ENCODE measurements around the gene SKAP2. TPM values are rescaled to one million over a fixed set of nuclear protein-coding genes. Genes with fewer than 3 reads are reported as not detected.

The SKAP2 gene
- total RNA-seq (2013; cell fraction: nucleolus; rRNA removed) = 27.5 and 32.0 TPM in 2 replicates
- 14.0 and 16.3 TPM in 2 replicates for total RNA-seq (2014; rRNA removed)
- 25.4 and 26.3 TPM in 2 replicates for total RNA-seq (2014; rRNA removed; fragmentation: Illumina TruSeq; extraction: Trizol)
- 24.7 and 25.5 TPM in 2 replicates for total RNA-seq (2021)
- 9.7 TPM for polyA plus RNA-seq (2011; ENCODE audit: low read depth)
- 15.8 and 25.0 TPM in 2 replicates for polyA plus RNA-seq (2011; rRNA removed)
- 7.9 and 8.0 TPM in 2 replicates for polyA plus RNA-seq (2011; cell fraction: cytosol; rRNA removed)
- polyA plus RNA-seq (2011; cell fraction: nucleus; rRNA removed) = 5.3 and 7.3 TPM in 2 replicates
- polyA plus RNA-seq (2012) = 16.3 and 18.6 TPM in 2 replicates
- polyA plus RNA-seq (2014; fragmentation: Illumina TruSeq; extraction: Trizol) = 27.9 and 29.0 TPM in 2 replicates
- 10 to 100 TPM; 19.9 to 22.2 TPM for polyA plus RNA-seq (2014; fragmentation: Nextera tagmentation; extraction: Ambion mirVana)
- polyA plus RNA-seq (2014; rRNA removed) = 10.9 and 12.4 TPM in 2 replicates
- 10 to 100 TPM; 38.4 to 40.6 TPM for polyA plus RNA-seq (2016; fragmentation: Nextera tagmentation; extraction: Ambion mirVana)
- polyA minus RNA-seq (2011; rRNA and poly(A)+ RNA removed) = 9.8 and 10.0 TPM in 2 replicates
- 13.6 and 19.4 TPM in 2 replicates for polyA minus RNA-seq (2011; cell fraction: cytosol; rRNA and poly(A)+ RNA removed)
- 16.3 and 38.4 TPM in 2 replicates for polyA minus RNA-seq (2011; cell fraction: nucleus; rRNA and poly(A)+ RNA removed)
- percentile 67 among the genes with signal in this experiment for Bru-seq, nascent RNA
- percentile 64 among the genes with signal in this experiment for BruChase-seq, experiment 1, labeled RNA remaining after a 6-hour chase
- percentile 64 among the genes with signal in this experiment for BruChase-seq, experiment 2, labeled RNA remaining after a 2-hour chase
- long read RNA-seq, experiment 1, transcript SKAP2-201 (13 exons, 3,998 nt) = major isoform, 25 of 39 reads
- long read RNA-seq, experiment 1, partial matches to known transcripts = 0 of 39 reads
- long read RNA-seq, experiment 1, other reads (novel, unspliced or antisense) = 14 of 39 reads
- long read RNA-seq, experiment 2, transcript SKAP2-201 (13 exons, 3,998 nt) = major isoform, 188 of 229 reads
- long read RNA-seq, experiment 2, partial matches to known transcripts = 9 of 229 reads
- long read RNA-seq, experiment 2, other reads (novel, unspliced or antisense) = 32 of 229 reads

DNA sequence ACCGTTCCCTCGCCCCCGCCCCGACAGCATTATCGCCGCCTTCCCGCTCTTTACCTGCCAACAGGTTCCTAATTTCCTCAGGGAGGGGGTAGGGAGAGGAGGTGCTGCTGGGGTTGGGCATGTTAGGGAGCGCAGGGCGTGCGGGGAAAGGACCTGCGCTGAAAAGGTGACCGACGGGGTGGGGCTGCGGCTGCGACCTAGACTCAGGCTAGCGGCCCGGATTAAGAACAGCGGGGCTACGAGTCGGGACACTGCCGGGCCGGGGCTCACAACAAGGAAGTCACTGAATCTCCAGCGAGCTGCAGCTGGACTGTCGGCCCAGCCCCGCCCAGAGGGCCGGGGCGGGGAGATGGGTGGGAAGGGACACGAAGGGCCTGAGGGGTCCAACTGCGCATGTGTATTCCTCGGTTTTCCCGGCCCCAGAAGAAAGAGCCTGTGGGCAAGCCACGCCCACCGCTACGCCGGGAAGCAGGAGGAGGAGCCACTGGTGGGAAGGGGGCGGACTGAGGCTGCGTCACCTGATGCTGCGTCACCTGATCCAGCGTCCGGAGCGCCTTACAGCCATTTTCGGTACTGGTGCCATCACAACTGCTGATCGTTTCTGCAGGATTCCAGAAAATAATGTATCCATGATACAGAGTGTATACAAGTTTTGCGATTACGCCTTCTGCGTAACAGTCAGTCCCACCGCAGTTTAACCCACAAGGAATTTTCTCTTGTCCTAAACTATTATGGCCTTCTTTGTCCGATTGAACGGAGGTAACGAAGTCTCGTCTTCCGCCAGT is at the start of gene SKAP2:
Gene SKAP2, minus strand, starts transcription at position 282 of the 785 bp plus-strand sequence. Its CDS starts 161 bp downstream, at position 121.
- H2AFZ ChIP-seq (ENCODE audit: control insufficient read depth, low read depth, low read length) = peak within 1 kb of the TSS; percentile 94
- BruUV-seq (replicated peaks) = no TSS peak
- in situ Hi-C loops (cut with MboI) = no loop called here
- H4K20me1 ChIP-seq (ENCODE audit: control insufficient read depth, insufficient read depth) = no peaks in the 10 kb centered on the region
- H3K4me3 ChIP-seq = peak within 1 kb of the TSS; percentile 85
- H3K9ac ChIP-seq (ENCODE audit: control insufficient read depth, insufficient read depth, low read length) = peak within 1 kb of the TSS; percentile 81
- POLR2A ChIA-PET = interaction anchor here (0.5 to 3.2 kb wide), 4 partner anchors 209 to 232 kb away, joined by 3 to 14 read pairs (median 4); partner anchors contain the start of gene HOXA1
- SMC1A ChIA-PET (ENCODE audit: uncharacterized antibody, unreplicated experiment) = interaction anchor here (0.9 to 2.8 kb wide), 7 partner anchors 11 to 286 kb away, joined by 3 to 20 read pairs (median 6); no protein-coding TSS in a partner anchor
- H3K4me2 ChIP-seq (ENCODE audit: control insufficient read depth, insufficient read depth) = peak within 1 kb of the TSS; percentile 53
- 1% methylated on average over 36 of the region's 52 CpGs for WGBS (ENCODE audit: insufficient coverage, insufficient replicate concordance, low lambda C conversion rate, missing lambda C conversion rate)
- ATAC-seq = peak; percentile 95
- no peaks in the 10 kb centered on the region for H3K27me3 ChIP-seq (replicated peaks in 1 of 2; ENCODE audit: control insufficient read depth in 2 of 2, insufficient read depth in 2 of 2, low read length in 1 of 2)
- CTCF ChIA-PET = interaction anchor here (0.5 to 1.4 kb wide), 4 partner anchors 25 to 332 kb away, joined by 3 to 6 read pairs (median 4); no protein-coding TSS in a partner anchor
- H3K4me1 ChIP-seq (ENCODE audit: control insufficient read depth, insufficient read depth, low read length) = no peaks in the 10 kb centered on the region
- FAIRE-seq = peak; percentile 99
- peak within 1 kb of the TSS; percentile 70 for H3K27ac ChIP-seq (ENCODE audit: control insufficient read depth, insufficient read depth)
- intact Hi-C loops (cut with micrococcal nuclease; ENCODE audit: unreplicated experiment) = loop anchor here (5.0 kb wide), 1 partner anchor 897 kb away; no protein-coding TSS in a partner anchor
- no peaks in the 10 kb centered on the region; the same call in 2 of the 3 replicates for H3K9me3 ChIP-seq (replicated peaks; ENCODE audit: control insufficient read depth, insufficient read depth, low read length)
- DNase-seq (ENCODE audit: low read depth, low spot score) = peak; percentile 96
- H3K79me2 ChIP-seq (ENCODE audit: control insufficient read depth, insufficient read depth, low read length) = peaks cover 10% of the 10 kb centered on the region
- no peaks in the 10 kb centered on the region for H3K36me3 ChIP-seq (ENCODE audit: control insufficient read depth in 2 of 2, insufficient read depth in 2 of 2, low read length in 1 of 2)
- RAD21 ChIA-PET (ENCODE audit: unreplicated experiment) = interaction anchor here (1.1 to 2.3 kb wide), 7 partner anchors 10 to 972 kb away, joined by 3 to 14 read pairs (median 4); partner anchors contain the start of gene HOXA1
- no peak for TF ChIP-seq TCF7 (IDR thresholded peaks at IDR 0.05; ENCODE audit: borderline replicate concordance)
- peak; percentile 66 to 74; a peak in 3 of 4 replicates for TF ChIP-seq BHLHE40 (IDR thresholded peaks at IDR 0.05; ENCODE audit: borderline replicate concordance in 1 of 2, low read depth in 2 of 2, low read length in 1 of 2)
- no peak for TF ChIP-seq MTA3 (IDR thresholded peaks at IDR 0.05; ENCODE audit: borderline replicate concordance, low read length)
- no peak for TF ChIP-seq NR2C2 (IDR thresholded peaks at IDR 0.05; ENCODE audit: borderline replicate concordance, control insufficient read depth, insufficient read length, low read depth)
- no peak for TF ChIP-seq CBX3 (IDR thresholded peaks at IDR 0.05; ENCODE audit: borderline replicate concordance, low read depth)
- TF ChIP-seq TARDBP (IDR thresholded peaks at IDR 0.05; ENCODE audit: borderline replicate concordance) = no peak
- no peak for TF ChIP-seq STAT3 (IDR thresholded peaks at IDR 0.05; ENCODE audit: low read depth, low read length)
- no peak for TF ChIP-seq SIX5 (IDR thresholded peaks at IDR 0.05; ENCODE audit: low read depth, low read length, severe bottlenecking)
- TF ChIP-seq, protein P1, sequence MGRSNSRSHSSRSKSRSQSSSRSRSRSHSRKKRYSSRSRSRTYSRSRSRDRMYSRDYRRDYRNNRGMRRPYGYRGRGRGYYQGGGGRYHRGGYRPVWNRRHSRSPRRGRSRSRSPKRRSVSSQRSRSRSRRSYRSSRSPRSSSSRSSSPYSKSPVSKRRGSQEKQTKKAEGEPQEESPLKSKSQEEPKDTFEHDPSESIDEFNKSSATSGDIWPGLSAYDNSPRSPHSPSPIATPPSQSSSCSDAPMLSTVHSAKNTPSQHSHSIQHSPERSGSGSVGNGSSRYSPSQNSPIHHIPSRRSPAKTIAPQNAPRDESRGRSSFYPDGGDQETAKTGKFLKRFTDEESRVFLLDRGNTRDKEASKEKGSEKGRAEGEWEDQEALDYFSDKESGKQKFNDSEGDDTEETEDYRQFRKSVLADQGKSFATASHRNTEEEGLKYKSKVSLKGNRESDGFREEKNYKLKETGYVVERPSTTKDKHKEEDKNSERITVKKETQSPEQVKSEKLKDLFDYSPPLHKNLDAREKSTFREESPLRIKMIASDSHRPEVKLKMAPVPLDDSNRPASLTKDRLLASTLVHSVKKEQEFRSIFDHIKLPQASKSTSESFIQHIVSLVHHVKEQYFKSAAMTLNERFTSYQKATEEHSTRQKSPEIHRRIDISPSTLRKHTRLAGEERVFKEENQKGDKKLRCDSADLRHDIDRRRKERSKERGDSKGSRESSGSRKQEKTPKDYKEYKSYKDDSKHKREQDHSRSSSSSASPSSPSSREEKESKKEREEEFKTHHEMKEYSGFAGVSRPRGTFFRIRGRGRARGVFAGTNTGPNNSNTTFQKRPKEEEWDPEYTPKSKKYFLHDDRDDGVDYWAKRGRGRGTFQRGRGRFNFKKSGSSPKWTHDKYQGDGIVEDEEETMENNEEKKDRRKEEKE (IDR thresholded peaks at IDR 0.05) = no peak
- TF ChIP-seq ZZZ3 (IDR thresholded peaks at IDR 0.05; ENCODE audit: control insufficient read depth, insufficient read length, low read depth) = no peak
- no peak for TF ChIP-seq PRDM15 (CRISPR knock-in tag; IDR thresholded peaks at IDR 0.05)

Measured in GM12878 (cell line).